NT2/D1 (cell line): Measurements from ENCODE around the gene NPVF.

Experiments
- DNase-seq: peaks from one replicate; pipeline ENCODE4 v3.0.0-alpha.2; 2011; ENCODE audit warnings: low read depth, low spot score
- H3K27me3 ChIP-seq: 2 replicates; pipeline ENCODE4 v1.6.0; 2011; ENCODE audit warnings: mild to moderate bottlenecking; ENCODE audit not compliant: insufficient read length, insufficient read depth
- H3K36me3 ChIP-seq: 2 replicates; pipeline ENCODE4 v1.6.1; 2011; ENCODE audit warnings: mild to moderate bottlenecking, low read length, mixed read lengths; ENCODE audit not compliant: insufficient read depth, insufficient read length
- H3K4me1 ChIP-seq: 2 replicates; pipeline ENCODE4 v1.5.1; 2011; ENCODE audit not compliant: insufficient read depth, insufficient read length
- H3K4me3 ChIP-seq: 2 replicates; pipeline ENCODE4 v1.5.1; 2011; ENCODE audit warnings: low read depth; ENCODE audit not compliant: insufficient read length
- H3K9ac ChIP-seq: 2 replicates; pipeline ENCODE4 v1.6.0; 2011; ENCODE audit warnings: low read depth; ENCODE audit not compliant: insufficient read length
- H3K9me3 ChIP-seq: 2 replicates; pipeline ENCODE4 v1.5.1; 2011; ENCODE audit warnings: mild to moderate bottlenecking, low read length; ENCODE audit not compliant: insufficient read depth
- SUZ12 ChIP-seq: IDR thresholded peaks from 2 replicates; pipeline ENCODE4 v1.6.1; 2011; ENCODE audit not compliant: insufficient read length, insufficient read depth; ENCODE audit errors: extremely low read depth
- YY1 ChIP-seq: IDR thresholded peaks from 2 replicates; pipeline ENCODE4 v1.6.1; 2011; ENCODE audit not compliant: insufficient read length, insufficient read depth
- ZNF274 ChIP-seq: IDR thresholded peaks from 2 replicates; pipeline ENCODE4 v1.6.1; 2011; ENCODE audit warnings: mild to moderate bottlenecking, low read depth, low read length

The NPVF gene

DNA sequence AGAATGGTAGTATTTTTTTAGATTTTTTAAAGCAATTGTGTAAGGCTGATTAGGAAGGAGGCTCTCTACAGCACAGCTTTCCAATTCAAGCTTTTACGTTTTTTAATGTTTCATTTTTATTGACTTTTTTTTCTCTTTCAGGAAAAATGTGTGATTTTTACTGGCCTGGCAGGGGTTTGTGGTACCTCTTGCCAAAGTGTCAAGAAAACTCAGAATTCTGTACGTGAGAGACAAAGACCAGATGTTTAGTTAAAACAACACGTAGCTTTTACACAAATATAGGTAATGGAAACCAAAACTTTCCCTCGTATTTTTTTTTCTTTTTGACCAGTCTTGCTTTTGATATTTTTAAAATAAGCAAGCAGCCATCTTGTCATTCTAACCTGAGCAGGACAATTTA is 6.0 kb upstream of the NPVF start:
- Histone ChIP-seq H3K4me1 (no peaks in the 10 kb centered on the region), H3K9ac (no peak overlapping the region), H3K4me3 (no peak overlapping the region), H3K27me3 (no peaks in the 10 kb centered on the region), H3K36me3 (no peaks in the 10 kb centered on the region), H3K9me3 (no peaks in the 10 kb centered on the region)
- TF ChIP-seq YY1 (no peak), ZNF274 (no peak), SUZ12 (no peak)
- no peak for DNase-seq

DNA sequence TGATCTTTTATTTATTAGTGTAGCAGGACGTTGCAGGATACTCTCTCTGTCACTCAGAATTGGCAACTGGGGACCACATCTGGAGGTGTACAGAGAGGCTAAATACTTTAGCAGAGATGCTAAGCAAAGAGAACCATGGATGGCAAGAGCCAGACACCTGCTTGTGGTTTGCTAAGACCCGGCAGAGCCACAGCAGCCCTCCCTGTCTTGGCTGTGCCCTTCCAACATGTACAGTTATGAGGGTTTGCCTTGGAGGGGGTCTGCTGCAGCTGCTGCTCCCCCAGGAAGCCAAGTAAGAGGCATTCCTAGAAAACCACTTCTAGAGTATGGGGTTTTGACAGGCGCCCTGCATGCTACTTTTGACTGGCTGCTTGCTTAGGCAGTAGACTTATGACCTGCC is 5.1 kb downstream of the NPVF start:
- Histone ChIP-seq H3K4me1 (no peaks in the 10 kb centered on the region), H3K9me3 (no peaks in the 10 kb centered on the region), H3K9ac (no peak overlapping the region), H3K27me3 (no peaks in the 10 kb centered on the region), H3K4me3 (no peak overlapping the region), H3K36me3 (no peaks in the 10 kb centered on the region)
- no peak for DNase-seq
- TF ChIP-seq ZNF274 = no peak
- TF ChIP-seq YY1 = no peak
- no peak for TF ChIP-seq SUZ12

DNA sequence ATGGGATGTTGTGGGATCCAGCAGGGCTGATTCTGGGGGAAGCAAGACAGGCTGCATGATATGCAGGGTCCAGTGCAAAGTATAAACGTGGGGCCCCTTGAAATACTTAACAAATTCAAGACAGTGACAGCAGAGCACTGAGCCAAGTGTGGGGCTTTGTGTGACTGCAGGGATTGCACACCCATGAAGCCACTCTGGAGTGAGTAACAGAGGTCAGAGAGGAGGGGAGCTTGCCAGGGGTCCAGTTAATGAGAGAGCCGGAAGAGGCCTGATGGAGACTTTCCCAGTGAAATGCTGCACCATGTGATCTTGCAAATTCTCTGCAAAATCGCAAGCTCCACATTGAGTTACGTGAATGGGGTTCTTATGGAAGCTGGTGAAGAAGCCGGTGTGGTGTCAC is 5.6 kb downstream of the NPVF start:
- TF ChIP-seq YY1 (no peak), SUZ12 (no peak), ZNF274 (no peak)
- H3K9ac ChIP-seq = no peak overlapping the region
- no peak overlapping the region for H3K4me3 ChIP-seq
- no peaks in the 10 kb centered on the region for H3K4me1 ChIP-seq
- DNase-seq = no peak
- no peaks in the 10 kb centered on the region for H3K27me3 ChIP-seq
- H3K36me3 ChIP-seq = no peaks in the 10 kb centered on the region
- H3K9me3 ChIP-seq = no peaks in the 10 kb centered on the region

DNA sequence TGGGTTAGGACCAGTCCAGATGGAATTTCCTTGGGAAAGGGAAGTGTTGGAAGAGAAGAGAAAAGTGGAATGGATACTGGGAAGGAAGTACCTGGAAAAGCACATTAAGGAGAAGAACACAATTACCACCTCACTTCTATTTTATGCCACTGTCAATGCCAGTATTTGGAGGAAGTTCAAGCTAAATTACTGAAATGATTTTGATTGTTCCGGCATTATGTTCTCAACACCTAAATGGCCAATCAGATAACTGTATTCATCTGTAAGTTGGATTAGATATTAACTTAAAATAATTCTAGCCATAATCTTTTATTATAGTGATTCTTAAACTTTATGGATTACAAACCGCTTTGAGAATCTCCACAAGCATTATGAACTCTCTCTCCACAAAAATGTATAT is 7.3 kb downstream of the NPVF start:
- Histone ChIP-seq H3K27me3 (no peaks in the 10 kb centered on the region), H3K9ac (no peak overlapping the region), H3K4me1 (no peaks in the 10 kb centered on the region), H3K9me3 (no peaks in the 10 kb centered on the region), H3K36me3 (no peaks in the 10 kb centered on the region), H3K4me3 (no peak overlapping the region)
- no peak for DNase-seq
- no peak for TF ChIP-seq SUZ12
- no peak for TF ChIP-seq YY1
- TF ChIP-seq ZNF274 = no peak

DNA sequence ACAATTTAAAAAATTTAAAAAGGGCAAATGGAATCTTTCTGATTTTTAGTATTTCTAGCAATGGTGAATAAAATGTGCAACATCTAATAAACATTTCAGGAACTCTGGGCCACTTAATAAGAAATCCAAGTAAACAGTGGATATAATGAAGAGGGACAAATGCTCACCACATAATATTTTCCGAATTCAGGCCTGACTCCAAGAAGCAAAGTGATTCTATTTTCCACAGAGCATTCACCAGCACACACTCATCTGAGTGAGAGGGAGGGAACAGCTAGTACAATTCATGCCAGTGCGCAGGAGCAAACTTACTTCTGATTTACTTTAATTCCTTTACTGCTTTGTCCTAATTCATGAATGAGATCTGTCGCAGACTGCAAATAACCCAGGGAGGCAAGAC is 10.1 kb downstream of the NPVF start:
- no peak for DNase-seq
- Histone ChIP-seq H3K9me3 (no peaks in the 10 kb centered on the region), H3K9ac (no peak overlapping the region), H3K4me3 (no peak overlapping the region), H3K36me3 (no peaks in the 10 kb centered on the region), H3K4me1 (no peaks in the 10 kb centered on the region), H3K27me3 (no peaks in the 10 kb centered on the region)
- no peak for TF ChIP-seq ZNF274

DNA sequence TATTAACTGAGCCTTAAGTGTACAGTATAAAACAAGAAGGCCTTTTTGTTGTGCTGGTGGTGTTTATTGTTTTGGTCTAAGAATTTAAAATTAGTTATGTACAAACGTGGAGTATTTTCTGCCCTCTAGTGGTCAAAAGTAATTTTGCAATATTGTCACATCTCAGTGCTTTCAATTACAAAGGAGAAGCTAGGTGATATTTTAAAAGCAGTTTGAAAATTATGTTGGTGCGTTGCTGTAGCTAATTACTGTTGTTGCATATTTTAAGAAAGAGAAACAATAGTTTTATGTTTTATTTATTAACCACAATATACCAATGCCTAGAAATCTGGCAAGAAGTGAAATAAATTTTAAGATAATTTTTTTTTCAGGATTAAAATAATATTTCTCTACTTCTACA is 11.4 kb downstream of the NPVF start:
- H3K36me3 ChIP-seq = no peaks in the 10 kb centered on the region
- H3K4me1 ChIP-seq = no peaks in the 10 kb centered on the region
- no peak overlapping the region for H3K4me3 ChIP-seq
- no peak overlapping the region for H3K9ac ChIP-seq
- DNase-seq = peak; percentile 44
- no peak for TF ChIP-seq YY1
- TF ChIP-seq SUZ12 = no peak
- TF ChIP-seq ZNF274 = no peak
- no peaks in the 10 kb centered on the region for H3K27me3 ChIP-seq
- no peaks in the 10 kb centered on the region for H3K9me3 ChIP-seq

DNA sequence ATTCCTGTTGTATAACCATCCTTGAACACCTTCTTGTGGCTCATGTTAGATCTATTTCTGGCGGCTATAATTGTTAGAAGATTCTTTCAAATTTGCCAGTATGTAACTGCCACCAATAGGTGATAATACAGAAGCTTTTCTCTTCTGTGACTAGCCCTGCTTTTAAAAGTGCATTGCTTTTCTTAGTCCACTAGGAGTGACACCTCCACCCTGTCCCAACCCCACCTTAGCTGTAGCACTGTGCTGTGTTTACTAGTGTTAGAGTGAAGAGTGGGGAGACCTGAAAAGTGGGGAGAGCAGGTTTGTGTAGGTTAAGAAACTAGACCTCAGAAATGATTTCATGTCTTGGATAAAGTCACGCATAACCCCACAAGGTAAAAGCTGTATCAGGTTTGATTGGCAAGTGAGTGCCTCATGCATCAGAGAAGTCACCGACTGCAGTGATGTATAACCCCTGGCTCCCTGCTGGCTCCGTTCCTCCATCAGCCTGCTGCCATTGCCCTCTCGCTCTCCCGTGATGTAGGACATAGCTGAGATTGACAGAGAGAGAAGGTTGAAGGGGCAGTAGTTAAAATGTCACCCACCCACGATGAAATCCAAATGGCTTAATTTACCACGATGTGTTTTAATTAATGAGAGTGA is 12.5 kb downstream of the NPVF start:
- H3K27me3 ChIP-seq = no peaks in the 10 kb centered on the region
- no peak overlapping the region for H3K4me3 ChIP-seq
- no peak overlapping the region for H3K9ac ChIP-seq
- TF ChIP-seq SUZ12 (no peak), ZNF274 (no peak), YY1 (no peak)
- DNase-seq = no peak
- no peaks in the 10 kb centered on the region for H3K9me3 ChIP-seq
- H3K36me3 ChIP-seq = no peaks in the 10 kb centered on the region
- no peaks in the 10 kb centered on the region for H3K4me1 ChIP-seq
